Muscle of arm (tissue), 12 donors: ENCODE measurements around the gene MIB2. TPM values are rescaled to one million over a fixed set of nuclear protein-coding genes. Genes with fewer than 3 reads are reported as not detected.
A peak's percentile ranks its signal among the peaks of the same experiment; 100 is the strongest.
"Not testable (repeated sequence)": the region's sequence is repeated elsewhere in the genome, so short reads cannot be mapped to it uniquely, and the experiment has no call there.

Experiments
- DNase-seq: peaks from one replicate; pipeline ENCODE4 v3.0.0-alpha.2; 2013
- polyA plus RNA-seq, 12 donors: library from polyadenylated mRNA; unstranded; fragments of 120-200 nt; gene quantifications; one replicate each; pipeline ENCODE4 v1.2.1, GENCODE V29; 2013; ENCODE audit not compliant: insufficient read length in 12 of 12

MIB2 gene
- polyA plus RNA-seq, 12 donors: 34.1 to 109 (median 52.5) TPM; not detected in 1

DNA sequence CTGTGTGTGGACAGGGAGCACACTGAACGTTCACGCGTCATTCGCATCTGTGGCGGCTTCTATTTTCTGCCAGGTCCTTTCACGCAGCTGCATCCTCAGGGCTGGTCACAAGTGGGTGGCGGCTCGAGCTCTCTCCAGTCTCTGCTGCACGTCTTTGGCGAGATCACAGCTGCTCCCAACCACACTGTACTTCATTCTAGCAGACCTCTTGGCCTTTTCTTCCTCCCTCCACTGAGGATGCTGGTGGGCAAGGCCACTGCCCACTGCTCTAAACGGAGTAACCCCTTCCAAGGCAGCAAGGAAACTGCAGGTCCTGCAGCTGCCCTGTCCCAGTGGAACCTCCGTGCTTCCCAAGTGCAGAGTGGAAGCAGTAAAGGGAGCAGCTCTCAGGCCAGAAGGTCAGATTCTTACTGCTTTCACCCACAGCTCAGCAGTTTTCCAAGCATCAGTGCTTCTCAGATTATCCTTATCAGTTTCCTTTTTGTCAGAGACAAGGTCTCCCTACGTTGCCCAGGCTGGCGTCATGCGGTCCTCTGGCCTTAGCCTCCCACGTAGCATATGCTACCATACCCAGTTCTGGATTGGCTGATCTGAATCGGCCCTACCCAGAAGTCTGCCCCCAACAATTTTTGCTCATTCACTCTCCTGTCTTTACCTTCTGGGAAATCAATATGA is 32.4 kb downstream of the MIB2 start:
- not testable (repeated sequence) for DNase-seq

DNA sequence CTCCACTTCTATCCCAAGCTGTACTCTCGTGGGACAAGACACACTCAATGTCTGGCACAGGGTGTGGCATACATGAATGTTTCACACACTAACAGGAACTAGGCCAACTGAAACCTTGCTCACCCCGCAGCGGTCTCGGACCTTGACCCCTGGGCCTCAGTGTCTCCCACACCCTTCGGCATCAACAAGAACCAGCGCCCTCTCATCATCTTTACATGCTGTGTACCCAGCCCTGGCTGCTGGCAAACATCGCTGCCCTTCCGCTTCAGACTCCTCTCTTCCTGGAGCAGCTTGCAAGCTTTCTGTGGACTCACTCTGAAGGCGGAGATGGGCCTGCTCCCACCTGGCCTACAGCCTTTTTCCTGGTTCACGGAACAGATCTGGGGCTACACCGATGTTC is 33.0 kb downstream of the MIB2 start:
- DNase-seq: not testable (repeated sequence)

DNA sequence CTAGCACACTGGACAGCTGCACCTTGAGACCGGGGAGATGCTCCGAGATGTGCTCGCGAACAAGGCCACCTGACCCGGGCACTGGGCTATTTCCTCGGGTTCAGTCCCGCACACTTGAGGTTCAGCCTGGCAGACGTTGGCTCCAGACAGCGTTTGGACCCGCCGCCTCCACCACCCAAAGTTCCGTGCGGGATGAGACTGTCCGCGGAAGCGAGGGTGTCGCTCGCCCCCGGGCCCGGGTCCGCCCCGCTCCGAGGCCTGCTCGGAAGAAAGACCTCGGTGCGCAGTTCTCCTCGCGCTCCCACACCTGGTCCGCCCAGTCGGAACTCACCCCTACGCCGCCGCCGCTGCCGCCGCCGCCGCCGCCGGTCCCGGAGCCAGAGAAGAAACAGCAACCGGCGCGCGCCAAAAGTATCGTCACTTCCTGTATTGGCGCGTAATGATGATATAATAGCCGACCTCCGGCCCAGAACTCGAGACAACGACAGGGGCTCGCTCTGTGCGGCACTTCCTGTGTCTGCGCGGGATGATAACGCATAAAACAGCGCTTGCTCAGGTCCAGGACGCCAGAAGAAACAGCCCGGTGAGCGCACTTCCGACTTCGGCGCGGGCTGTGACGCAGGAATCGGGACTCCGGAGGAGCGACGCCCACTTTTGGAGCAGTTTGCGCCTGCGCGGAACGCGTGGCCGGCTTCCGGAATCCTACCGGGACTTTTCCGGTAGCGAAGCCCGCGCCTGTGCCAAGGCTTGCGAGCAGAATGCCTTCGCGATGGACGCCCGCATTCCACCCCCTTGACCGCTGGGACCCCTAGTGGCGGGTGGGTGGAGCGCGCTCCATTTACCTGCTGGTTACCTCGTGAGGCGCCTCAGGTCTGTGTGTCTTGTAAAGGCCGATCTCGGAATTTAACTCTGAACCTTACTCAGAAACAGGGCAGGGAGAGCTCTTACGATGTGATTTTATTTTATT is 43.6 kb downstream of the MIB2 start, which contains the start of gene CDK11B:
CDK11B (minus strand) TSS at position 422 of the 967 bp plus-strand sequence. CDS start 1,519 bp downstream, outside the sequence.
- DNase-seq: peak; percentile 96

DNA sequence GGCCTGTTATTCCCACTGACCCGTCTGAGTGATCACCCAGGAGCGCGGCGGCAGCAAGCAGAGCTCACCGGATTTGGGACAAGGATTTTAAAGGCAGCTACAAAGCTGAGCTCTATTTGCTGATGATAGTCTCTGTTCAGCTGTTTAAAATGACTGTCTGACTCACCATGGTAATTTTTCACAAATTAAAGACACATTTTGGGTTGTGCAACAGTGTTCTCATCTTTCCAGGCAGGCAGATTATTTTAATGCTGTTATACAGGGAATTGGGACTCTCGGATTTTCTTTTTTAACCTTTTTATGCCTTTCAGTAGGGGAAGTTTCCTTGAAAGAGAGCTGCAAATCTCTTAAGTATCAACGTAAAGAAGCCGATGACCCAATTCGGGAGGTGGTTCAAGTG is 47.1 kb downstream of the MIB2 start:
- DNase-seq: not testable (repeated sequence)

DNA sequence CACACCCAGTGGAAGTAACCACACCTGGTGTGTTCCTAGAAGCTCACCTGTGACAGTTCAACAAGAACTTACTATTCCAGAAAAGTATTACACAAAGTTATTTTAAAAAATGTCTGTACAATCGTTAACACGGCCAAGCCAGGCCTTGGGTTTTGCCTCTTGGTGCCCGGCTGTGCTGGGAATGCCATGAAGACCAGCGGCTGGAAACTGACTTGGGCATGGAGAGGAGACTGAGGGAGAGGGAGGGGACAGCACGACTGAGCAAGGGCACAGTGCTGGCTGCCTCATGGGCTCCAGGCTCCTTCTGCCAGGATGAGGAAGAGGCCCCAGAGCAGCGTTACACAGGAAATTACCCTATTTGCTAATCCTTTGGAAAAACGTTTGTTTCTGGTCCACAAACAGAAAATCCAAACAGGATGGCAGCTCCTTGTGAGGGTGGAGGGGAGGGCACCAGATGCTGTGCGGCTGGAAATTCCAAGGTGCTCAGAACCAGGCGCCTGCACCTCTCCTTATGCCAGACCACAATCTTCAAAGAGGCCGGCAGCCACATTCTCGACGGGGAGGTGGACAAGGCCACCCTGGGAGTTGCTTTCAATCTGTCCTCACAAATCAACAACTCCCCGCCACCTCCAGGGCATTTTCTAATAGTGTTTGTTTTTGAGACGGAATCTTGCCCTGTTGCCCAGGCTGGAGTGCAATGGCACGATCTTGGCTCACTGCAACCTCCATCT is 47.7 kb downstream of the MIB2 start:
- DNase-seq: not testable (repeated sequence)

DNA sequence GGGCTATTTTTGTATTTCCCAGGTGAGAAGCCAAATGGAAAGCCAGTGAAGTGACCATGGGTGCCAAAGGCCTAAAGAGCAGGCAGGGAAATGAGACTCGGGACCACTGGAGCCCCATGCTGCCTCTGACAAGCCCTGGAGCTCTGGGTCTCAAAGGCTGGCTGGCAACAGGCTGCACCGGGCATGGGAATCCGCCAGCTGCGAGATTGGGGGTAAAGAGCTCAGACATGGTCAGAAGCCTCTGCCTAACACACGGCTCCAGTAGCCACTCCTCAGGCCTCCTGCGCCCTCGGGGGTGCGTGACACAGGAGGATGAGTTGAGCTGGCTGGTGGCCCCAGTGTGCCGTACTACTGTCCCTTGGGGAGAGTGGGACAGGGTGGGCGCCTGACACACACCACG is 49.0 kb downstream of the MIB2 start:
- DNase-seq: not testable (repeated sequence)

DNA sequence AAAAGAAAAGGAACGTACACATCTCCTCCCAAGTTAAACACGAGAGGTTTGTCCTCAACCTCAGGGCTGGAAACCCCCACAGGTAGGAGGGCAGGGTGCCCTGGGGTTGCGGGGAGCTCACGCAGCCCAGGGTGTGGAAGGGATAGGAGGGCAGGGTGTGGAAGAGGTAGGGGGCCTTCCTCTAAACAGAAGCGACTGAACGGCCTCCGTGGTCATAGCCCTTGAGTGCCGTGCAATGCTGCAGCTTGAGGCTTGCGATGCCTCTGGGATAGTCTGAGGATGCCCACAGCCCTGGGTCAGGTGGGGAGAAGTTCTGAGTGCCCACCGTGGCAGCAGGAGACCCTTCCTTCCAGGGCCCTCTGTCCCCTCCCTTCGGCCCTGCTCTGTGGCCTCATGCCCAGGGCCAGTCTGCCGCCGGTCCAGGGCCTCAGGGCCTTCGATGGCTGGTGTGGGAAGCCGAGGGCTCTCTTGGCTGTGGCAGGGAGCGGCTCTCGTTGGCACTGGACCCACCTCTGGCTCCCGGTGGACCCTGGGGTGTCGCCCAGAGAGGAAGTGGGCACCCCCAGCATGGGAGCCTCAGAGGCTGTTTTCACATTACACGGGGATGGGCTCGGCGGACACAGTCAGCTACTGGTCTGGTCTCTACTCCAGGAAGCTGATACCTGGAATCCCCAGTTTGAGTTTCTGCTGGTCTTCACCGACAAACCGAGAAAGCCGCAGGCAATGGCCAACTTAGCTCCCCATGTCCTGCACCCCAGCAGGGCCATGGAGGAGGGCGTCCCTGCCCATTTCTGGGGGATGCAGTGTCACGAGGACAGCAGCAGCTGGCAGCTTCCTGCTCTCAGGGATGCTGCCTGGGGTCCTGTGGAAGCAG is 49.9 kb downstream of the MIB2 start:
- DNase-seq: no peak

DNA sequence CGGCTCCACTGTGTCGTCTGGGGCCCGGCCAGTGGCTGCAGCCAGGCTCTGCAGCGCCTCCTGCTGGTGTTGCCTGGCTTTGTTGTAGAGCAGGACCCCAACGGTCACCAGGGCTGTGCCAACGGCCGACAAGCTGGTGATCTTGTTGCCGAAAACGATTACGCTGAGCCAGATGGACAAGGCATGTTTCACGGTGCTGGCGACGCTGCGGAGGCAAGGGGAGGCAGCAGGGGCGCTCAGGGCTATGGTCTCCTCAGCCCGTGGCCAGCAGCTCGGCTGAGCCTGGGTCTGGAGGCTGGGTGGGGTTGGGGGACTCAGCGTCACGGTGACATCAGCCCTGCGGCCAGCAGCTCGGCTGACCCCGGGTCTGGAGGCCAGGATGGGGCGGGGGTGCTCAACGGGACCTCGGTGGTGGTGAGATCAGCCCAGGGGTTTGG is 50.5 kb downstream of the MIB2 start:
- DNase-seq: no peak

DNA sequence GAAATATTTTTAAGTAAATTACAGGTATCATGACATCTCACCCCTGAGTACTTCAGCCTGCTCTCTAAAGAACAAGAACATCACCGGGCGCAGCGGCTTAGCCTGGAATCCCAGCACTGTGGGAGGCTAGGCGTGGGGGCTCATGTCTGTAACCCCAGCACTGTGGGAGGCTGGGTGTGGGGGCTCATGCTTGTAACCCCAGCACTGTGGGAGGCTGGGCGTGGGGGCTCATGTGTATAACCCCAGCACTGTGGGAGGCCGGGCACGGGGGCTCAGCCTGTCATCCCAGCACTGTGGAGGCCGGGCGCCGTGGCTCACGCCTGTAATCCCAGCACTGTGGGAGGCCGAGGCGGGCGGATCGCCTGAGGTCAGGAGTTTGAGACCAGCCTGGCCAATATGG is 51.2 kb downstream of the MIB2 start:
- no peak for DNase-seq

DNA sequence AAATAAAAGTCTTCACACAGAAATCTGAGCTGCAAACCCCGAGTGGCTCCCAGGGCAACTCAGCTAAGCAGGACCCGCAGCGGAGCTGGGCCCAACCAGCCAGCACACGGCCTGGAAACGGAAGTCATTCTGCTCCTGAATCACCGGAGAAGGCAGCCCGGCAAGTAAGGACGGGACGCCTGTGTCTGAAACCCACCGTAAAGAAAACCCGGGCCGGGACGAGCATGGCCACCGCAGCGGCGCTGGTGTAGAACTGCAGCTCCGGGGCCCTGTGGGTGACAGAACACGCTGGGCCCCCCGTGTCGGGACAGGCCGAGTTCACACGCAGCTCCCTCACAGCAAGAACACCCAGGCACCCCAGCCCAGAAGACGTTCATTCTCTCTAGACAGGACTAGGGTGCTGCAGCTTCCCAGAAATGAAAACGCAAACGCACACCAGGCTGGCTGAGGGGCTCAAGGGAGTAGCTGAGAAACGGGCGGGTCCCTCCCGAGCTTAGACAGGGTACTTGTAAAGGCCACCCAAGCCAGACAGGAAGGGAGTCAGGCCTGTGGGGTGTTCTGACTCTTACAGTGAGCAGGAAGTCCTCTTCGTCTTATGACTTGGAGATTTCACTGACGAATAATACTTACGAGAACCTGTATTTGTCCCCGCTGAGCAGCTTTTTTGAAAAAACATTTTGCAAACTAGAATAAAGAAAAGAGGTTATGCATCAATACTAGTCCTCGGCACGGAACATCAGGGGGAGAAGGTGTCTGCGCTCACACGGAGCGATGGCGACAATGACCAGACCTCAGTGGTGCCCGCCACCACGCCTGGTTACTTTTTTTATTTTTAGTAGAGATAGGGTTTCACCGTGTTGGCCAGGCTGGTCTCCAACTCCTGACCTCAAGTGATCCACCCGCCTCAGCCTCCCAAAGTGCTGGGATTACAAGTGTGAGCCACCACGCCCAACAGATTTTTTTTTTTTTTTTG is 54.5 kb downstream of the MIB2 start:
- no peak for DNase-seq

DNA sequence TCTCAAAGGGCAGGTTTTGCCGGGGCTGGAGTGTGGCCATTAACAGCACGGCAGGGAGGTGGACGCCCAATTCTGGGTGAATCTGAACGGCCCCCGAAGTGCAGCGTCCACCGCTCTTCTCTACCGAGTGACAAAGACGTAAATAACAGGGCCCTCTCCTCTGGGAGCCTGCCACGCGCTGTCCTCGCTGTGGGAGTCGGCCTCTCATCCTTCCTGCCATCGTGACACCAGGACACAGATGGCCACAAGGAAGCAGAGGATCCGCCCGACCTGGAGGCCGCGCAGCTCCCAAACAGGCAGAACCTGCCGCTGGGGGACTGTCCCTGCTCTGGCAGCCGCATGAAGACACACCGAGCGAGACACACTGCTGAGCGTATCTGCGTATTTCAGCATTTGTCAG is 55.6 kb downstream of the MIB2 start:
- DNase-seq: no peak

DNA sequence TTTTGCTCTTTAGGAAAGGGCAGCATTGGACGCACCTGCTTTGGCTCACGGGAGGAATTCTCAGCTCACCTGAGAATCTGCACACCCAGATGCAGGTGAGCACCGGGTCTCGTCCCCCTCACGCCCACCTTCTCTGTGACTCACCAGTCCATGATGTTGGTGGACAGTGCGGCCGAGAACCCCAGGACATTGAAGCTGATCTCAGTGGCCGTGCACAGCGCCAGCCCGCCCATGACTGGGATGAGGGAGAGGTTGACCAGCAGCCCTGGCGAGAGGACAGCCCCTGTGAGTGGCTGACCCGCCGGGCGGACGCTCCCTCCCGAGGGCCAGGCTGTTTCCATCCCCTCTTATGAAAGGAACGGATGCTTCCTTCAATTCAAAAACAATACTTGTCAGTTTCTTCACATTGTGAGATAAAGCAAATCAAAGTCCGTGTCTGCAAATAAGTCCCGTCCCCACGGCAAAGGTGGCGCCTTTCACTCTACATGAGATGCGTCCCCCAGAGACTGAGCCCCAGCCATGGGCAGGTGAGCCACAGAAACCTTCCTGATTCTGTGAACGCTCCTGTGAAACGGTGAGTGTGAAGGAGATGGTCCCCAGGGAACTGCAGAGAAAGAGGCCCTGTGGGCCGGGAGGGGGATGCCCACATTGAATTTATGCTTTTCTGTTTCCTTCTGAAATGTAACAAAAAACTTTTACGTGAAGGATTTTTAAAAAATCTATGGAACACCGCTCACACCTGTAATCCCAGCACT is 56.2 kb downstream of the MIB2 start:
- no peak for DNase-seq

DNA sequence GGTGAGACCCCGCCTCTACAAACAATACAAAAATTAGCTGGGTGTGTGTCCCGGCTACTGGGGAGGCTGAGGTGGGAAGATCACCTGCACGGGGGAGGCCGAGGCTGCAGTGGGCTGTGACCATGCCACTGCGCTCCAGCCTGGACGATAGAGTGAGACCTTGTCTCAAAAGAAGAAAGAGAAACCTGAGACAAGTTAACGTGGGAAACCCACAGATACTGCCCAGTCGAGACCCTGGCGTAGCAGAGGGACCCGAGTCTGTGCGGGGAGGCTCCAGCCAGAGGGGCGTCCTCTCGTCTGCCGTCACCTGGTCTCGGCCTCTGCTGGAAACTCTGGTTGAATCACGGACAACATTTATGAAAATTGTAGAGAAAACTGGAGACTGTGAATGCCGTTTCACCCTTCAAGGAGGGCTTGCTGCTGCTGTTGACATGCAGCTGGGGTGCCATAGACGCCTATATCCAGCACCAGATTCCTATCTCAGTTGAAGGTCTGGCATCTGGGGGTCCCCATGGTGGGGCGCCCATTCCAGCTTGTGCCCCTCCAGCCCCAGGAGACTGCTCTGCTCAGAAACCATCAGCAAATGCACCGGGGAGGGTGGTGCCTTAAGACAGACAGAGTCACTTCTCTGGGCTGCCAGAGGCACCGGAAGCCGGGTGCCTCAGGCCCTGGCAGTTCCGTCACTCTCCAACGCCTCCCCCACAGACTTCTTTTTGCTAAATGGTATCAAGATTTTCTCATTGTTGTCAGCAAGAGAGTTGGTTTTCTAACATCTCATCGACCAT is 57.1 kb downstream of the MIB2 start:
- no peak for DNase-seq

DNA sequence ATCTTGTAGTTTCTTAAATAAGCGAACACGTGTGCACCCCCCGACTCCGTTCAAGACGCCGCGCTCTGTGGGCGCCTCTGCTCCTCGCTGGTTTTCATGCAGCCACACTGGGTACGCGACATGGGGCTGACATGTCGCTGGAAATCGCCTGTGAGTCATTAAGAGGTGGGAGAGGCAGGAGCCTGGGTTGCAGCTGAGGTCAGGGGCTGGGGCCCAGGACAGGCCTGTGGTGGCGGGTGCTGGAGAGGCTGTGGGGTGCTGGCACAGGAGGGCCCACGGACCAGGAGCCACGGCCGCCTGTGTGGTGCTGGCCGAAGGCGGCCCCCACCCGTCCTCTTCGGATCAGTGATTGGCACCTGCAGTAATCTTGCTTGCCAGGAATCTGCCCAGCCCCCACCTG is 59.5 kb downstream of the MIB2 start:
- DNase-seq: not testable (repeated sequence)

DNA sequence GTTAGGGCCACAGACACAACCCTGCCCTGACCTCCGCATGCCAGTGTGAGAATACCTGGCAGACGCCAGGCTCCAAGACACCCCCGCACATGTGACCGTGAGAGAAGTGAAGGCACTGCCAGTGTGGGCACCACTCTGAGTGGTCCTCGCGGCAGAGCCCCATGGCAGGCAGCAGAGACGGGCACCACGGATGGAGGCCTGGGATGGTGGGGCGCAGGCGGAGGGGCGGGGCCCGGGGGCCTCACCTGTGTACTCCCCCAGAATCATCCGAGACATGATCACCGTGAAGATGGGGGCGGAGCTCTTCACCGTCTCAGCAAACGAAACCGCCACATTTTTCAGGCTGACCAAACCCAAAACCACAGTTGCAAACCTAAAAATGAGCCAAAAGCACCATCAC is 59.9 kb downstream of the MIB2 start:
- not testable (repeated sequence) for DNase-seq

DNA sequence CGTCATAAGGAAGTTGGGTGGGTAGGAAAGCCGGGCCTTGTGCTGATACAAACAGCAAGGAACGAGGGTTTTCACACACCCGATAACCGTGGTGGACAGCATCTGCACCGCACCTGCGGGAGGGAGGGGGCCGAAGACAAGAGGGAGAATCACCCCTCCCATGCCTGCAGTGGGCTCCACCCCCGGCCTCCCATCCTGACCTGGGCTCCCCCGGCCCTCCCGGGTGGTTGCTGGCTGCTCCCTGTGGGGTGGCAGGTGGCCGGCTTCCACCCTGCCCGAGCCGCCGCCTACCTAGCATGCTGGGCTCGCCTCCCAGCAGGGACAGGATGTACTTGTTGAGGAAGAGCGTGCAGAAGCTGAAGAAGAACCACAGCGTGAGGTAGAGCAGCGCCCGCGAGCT is 60.8 kb downstream of the MIB2 start:
- not testable (repeated sequence) for DNase-seq

DNA sequence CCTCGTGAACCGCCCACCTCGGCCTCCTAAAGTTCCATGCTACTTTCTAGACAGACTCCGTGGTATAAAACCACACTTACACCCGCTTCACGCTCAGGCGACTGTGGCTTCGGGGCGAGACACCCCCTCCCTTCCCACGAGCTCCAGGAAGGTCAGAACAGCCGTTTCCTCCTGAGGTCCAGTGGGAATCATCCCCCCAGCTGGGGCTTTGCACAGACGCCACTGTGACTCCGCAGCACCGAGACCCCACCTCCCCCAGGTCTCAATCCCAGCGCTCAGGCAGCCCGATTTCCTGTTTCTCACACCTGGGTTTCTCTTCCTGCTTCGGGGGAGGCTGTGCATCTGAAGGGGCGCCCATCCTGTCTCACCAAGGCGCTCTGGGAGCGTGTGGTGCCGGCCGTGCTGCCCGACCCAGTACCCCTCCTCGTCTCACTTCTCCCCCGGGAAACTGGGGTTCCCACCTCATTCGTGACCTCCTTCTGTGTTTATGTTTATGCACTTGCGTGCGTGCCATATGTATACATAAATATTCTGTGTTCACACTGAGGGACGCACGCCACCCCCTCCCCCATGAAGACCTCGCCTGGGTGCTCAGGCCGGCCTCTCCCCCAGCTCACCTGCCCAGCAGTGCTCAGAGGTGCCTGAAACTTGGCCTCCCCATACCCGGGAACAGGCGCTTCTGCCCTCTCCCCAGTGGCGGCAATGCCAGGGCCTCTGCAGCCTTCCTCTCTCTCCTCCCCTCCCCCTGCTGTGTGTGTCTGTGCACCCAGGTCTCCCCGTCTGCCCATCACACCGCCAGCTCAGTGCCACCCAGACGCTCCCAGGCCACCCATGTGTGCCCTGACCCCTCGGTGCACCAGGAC is 62.6 kb downstream of the MIB2 start:
- DNase-seq: no peak
